Prostate gland (tissue), 2 donors: ENCODE data around the gene SLC22A12. TPM values are rescaled to one million over a fixed set of nuclear protein-coding genes. Genes with fewer than 3 reads are reported as not detected.

Experiments
- DNase-seq: peaks from one replicate; pipeline ENCODE4 v3.0.0-alpha.2; 2019; ENCODE audit warnings: low spot score
- H3K27ac ChIP-seq, 2 donors: fragments of 200-600 bp; sonication (generic); 2 replicates each; pipeline ENCODE4 v1.5.1; 2017 to 2019
- H3K27me3 ChIP-seq: fragments of 200-600 bp; sonication (generic); replicated peaks from 2 replicates; pipeline ENCODE4 v1.5.1; 2019; ENCODE audit not compliant: insufficient read depth
- H3K36me3 ChIP-seq, 2 donors: fragments of 200-600 bp; sonication (generic); 1 replicate in 1 of 2; 2 replicates in 1 of 2; pipeline versions ENCODE4 v1.5.1 to v1.8.1; 2017 to 2019
- H3K4me1 ChIP-seq: fragments of 200-600 bp; sonication (generic); replicated peaks from 2 replicates; pipeline ENCODE4 v1.5.1; 2019
- H3K4me3 ChIP-seq, 2 donors: fragments of 200-600 bp; sonication (generic); 2 replicates each; pipeline ENCODE4 v1.5.1; 2017 to 2019
- H3K9me3 ChIP-seq: fragments of 200-600 bp; sonication (generic); 2 replicates; pipeline ENCODE4 v1.5.1; 2017
- CTCF ChIP-seq, 4 experiments: fragments of 200-600 bp in 2 of 4; fragments of 450-650 bp in 2 of 4; sonication (generic) in 2 of 4; IDR thresholded peaks; 1 replicate in 3 of 4; 2 replicates in 1 of 4; pipeline ENCODE4 v1.5.1; 2016 to 2019; ENCODE audit warnings: antibody characterized with exemption in 4 of 4, mild to moderate bottlenecking in 2 of 4, moderate library complexity in 2 of 4
- POLR2A ChIP-seq: fragments of 450-650 bp; IDR thresholded peaks from one replicate; pipeline ENCODE4 v1.6.1; 2016; ENCODE audit warnings: antibody characterized with exemption, mild to moderate bottlenecking
- POLR2AphosphoS5 ChIP-seq: sonication (generic); formaldehyde crosslinking; IDR thresholded peaks from one replicate; pipeline ENCODE4 v1.6.1; 2017; ENCODE audit warnings: antibody characterized with exemption
- WGBS: methylation state at CpG from one replicate; pipeline ENCODE4 v1.1.5; 2018; 5-methylcytosine and 5-hydroxymethylcytosine counted together
- intact Hi-C: fragments of 100-400 bp; cut with DNase I; formaldehyde crosslinking; loops from one replicate; pipeline ENCODE4 v1.14.2; 2022
- total RNA-seq, 2 donors: library from RNA; depleted of rRNA; stranded (reverse); fragments of >200 nt; gene quantifications; one replicate each; pipeline ENCODE4 v1.1.0, GENCODE V29; 2016

Gene SLC22A12
- total RNA-seq, 2 donors from 2014 or later: not detected

- no peak for DNase-seq
- Histone ChIP-seq H3K27me3 (peaks cover 2% of the 10 kb centered on the region), H3K27ac (no peak overlapping the region), H3K4me1 (no peaks in the 10 kb centered on the region), H3K4me3 (no peak overlapping the region), H3K36me3 (no peaks in the 10 kb centered on the region), H3K9me3 (no peaks in the 10 kb centered on the region)
- intact Hi-C loops: no loop called here
- 79% methylated on average over 6 of the region's 6 CpGs for WGBS
- TF ChIP-seq CTCF (IDR thresholded peaks at IDR 0.05) (no peak), POLR2AphosphoS5 (no peak), POLR2A (no peak)
Observed at GRCh38 chr11:64629103-64629502, 38.1 kb downstream of the SLC22A12 start.

DNA sequence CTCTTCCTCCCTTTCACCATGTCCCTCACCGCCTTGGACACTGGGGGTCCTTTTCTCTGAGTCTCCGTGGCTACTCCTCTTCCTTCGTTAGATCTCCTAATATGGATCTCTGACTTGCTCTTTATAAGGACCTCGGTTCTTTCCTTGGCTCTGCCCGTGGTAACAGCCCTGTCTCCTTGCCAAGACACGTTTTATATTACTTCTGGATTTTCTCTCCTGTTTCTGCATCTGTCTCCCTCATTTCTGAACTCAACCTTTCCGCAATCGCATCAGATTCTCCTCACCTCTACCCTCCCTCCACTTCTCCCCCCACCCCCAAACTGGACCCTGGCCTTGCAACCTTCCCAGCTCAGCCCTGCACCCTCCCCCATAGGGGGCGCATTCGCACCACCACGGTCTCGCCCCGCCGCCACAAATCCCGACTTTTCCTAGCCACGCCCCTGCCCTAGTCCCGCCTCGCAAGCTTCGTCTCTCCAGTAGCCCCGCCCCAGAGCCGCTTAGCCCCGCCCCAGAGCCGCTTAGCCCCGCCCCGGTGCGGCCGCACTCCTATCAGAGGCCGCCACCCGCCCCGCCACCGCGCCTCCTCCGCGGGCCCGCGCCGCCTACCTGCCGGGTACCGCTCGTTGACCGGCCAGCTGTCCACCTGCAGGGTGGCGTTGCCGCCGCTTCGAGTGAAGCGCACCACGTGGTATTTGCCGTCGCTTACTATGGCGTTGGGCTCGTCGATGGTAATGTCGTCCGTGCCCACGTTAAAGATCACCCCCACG lies 39.0 kb downstream of the SLC22A12 start:
- Histone ChIP-seq H3K27ac (no peak overlapping the region), H3K4me3 (no peak overlapping the region), H3K4me1 (no peaks in the 10 kb centered on the region), H3K27me3 (peaks cover 2% of the 10 kb centered on the region), H3K9me3 (no peaks in the 10 kb centered on the region), H3K36me3 (no peaks in the 10 kb centered on the region)
- WGBS: 34% methylated on average over 47 of the region's 56 CpGs
- TF ChIP-seq CTCF (IDR thresholded peaks at IDR 0.05) (no peak), POLR2A (no peak), POLR2AphosphoS5 (no peak)
- intact Hi-C loops: no loop called here
- DNase-seq: no peak

- peaks cover 2% of the 10 kb centered on the region for H3K27me3 ChIP-seq
- H3K4me1 ChIP-seq: no peaks in the 10 kb centered on the region
- DNase-seq: no peak
- H3K36me3 ChIP-seq: no peaks in the 10 kb centered on the region
- no peaks in the 10 kb centered on the region for H3K9me3 ChIP-seq
- TF ChIP-seq CTCF (IDR thresholded peaks at IDR 0.05): no peak
- no peak for TF ChIP-seq POLR2AphosphoS5
- TF ChIP-seq POLR2A: no peak
- no peak overlapping the region for H3K27ac ChIP-seq
- intact Hi-C loops: no loop called here
- 93% methylated on average over 4 of the region's 4 CpGs for WGBS
- no peak overlapping the region for H3K4me3 ChIP-seq
Observed at GRCh38 chr11:64631675-64632074, 40.7 kb downstream of the SLC22A12 start.

DNA sequence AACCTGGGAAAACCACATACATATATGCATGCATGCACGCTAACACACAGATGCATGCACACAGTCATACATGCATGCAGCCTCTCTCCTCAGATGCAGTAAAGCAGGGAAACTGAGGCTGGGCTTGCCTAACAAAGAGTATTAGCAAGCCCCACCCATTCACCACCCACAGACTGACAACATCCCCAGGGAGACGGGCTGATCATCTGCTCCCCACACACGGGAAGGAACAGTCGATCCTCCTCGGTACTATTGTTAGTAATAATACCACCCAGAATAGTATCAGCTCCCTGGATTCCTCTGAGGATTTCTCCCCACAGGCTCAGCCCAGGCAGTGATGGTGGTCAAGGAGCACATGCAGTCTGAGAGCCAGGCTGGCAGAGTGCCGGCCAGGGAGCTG lies 41.2 kb downstream of the SLC22A12 start:
- 77% methylated on average over 6 of the region's 6 CpGs for WGBS
- no peak overlapping the region for H3K4me3 ChIP-seq
- H3K9me3 ChIP-seq: no peaks in the 10 kb centered on the region
- DNase-seq: no peak
- H3K4me1 ChIP-seq: no peaks in the 10 kb centered on the region
- H3K27me3 ChIP-seq: peaks cover 2% of the 10 kb centered on the region
- H3K36me3 ChIP-seq: no peaks in the 10 kb centered on the region
- intact Hi-C loops: no loop called here
- TF ChIP-seq POLR2AphosphoS5: no peak
- TF ChIP-seq POLR2A: no peak
- TF ChIP-seq CTCF (IDR thresholded peaks at IDR 0.05): no peak
- H3K27ac ChIP-seq: no peak overlapping the region

DNA sequence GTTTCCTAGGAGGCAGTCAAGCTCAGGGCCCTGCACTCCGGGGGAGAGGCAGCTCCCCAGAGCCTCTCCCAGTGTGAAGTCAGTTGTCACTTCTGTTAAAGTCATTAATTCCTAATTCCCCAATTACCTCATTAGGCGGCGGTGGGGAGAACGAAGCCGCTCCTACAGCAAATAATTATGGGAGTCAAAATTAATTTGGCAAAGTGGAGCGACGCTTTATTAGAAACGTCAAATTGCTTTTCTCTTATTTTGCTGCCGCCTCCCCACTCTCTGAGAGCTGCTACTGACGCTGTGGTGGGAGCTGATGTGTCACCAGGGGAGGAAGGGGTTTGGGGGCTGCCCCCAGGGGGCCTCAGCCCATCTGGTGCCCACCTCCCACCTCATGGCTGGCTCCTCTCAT lies 41.6 kb downstream of the SLC22A12 start:
- no peaks in the 10 kb centered on the region for H3K36me3 ChIP-seq
- 88% methylated on average over 10 of the region's 10 CpGs for WGBS
- no peaks in the 10 kb centered on the region for H3K4me1 ChIP-seq
- no peak for TF ChIP-seq CTCF (IDR thresholded peaks at IDR 0.05)
- no peak for TF ChIP-seq POLR2AphosphoS5
- no peak for TF ChIP-seq POLR2A
- DNase-seq: no peak
- H3K27me3 ChIP-seq: peaks cover 2% of the 10 kb centered on the region
- intact Hi-C loops: no loop called here
- no peaks in the 10 kb centered on the region for H3K9me3 ChIP-seq
- no peak overlapping the region for H3K27ac ChIP-seq
- H3K4me3 ChIP-seq: no peak overlapping the region
